ENCODE data around the gene ZZZ3.
"Not testable (repeated sequence)": the region's sequence is repeated elsewhere in the genome, so short reads cannot be mapped to it uniquely, and the experiment has no call there.

ZZZ3 gene

DNA sequence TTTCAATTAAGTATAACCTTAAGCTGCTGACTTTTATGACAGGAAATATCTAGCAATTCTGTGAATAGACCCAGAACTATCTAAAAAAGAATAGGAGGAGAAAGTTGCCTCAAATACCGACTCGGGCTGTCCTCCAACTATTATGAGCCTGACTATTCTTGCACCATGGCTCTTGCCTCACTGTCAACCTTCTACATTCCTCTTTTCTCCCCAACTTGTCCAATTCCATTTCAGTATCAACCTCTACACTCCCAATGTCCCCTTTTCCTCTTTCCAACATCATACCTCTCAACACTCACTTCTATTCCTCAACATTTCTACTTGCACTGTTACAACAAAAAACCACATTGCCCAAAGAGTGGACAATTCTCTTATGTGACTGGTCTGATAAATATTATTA, 2.3 kb downstream of the ZZZ3 start:
- no peak for TF ChIP-seq ZNF274 (IDR thresholded peaks at IDR 0.05; ENCODE audit: low read depth, low read length)
- no peak overlapping the region for H3K4me3 ChIP-seq (ENCODE audit: low read length)

DNA sequence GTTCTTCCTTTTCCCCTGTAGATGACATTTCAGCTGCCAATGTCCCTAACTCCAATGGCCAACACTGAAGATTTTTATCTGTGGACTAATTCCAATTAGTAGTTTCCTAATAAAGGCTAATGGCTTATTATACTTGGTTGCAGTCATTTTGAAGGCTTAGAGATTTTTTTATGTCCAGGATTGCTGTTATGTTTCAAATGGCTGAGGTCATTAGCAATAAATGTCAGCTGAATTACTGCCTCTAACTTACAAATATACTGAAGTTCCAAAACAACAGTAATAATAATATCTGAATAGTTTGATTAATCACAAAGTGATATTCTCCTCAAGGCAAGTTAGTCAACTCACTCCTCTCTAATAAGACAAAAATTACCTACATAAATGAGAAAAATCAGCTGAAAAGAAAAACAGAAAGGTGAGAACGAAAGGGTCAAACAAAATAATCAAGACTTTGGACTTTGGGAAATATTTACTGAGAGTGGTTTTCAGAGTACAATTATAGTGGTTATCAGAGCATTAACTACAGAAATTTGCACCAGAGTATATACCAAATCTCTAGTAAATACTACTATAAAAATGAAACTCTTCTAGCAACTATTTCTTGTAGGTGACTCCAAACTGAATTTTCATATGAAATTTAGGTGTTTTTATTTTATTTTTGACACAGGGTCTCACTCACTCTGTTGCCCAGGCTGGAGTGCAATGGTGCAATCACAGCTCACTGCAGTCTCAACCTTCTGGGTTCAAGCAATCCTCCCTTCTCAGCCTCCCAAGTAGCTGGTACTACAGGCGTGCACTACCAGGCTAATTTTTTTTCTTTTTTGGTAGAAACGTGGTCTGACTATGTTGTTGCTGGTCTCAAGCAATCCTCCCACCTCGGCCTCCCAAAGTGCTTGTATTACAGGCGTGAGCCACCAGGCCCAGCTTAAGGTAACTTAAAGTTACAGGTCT, 3.5 kb downstream of the ZZZ3 start:
- no peak for TF ChIP-seq ZNF274 (IDR thresholded peaks at IDR 0.05; ENCODE audit: low read depth, low read length)
- no peak overlapping the region for H3K4me3 ChIP-seq (ENCODE audit: low read length)

DNA sequence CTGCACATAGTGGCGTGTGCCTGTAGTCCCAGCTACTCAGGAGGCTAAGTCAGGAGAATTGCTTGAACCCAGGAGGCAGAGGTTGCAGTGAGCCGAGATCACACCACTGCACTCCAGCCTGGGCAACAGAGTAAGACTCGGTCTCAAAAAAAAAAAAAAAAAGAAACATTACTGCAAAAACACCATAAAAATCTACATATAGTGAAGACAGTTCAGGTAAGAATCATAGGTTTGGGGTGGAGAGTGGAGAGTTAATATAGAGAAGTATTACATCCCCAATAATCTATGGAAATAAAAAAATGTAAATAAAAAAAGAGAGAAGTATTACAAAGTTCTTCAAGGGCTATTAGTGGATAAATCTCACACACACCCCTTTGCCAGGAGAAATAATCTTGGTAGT, 7.7 kb downstream of the ZZZ3 start:
- H3K4me3 ChIP-seq (ENCODE audit: low read length), result not testable (repeated sequence)

DNA sequence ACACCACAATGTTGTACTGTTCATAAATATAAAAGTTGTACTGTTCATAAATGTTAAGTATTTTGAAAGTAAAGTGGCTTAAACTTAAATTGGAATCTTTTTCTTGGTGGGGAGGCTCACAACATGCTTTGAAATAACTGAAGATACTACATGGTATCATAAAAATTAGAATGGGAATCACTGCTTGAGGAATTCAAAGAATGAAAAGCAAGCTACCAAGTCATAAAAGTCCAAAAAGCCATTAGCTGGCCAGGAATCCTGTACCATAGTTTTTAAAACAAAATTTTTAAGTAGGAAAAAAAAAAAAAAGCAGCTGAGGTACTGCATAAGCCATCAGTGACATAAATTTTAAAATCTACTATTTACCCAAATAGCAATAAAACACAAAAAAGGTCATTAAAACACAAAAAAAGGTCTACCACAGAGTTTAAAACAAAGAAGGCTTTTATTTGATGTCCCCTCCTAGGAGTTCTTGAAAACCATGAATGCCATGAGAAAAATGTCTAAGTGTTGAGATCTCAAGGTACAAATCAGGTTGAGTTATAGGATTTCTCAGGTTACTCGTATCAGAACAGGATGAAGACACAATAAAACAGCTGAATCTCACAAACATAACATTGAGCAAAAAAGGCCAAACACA, 8.6 kb downstream of the ZZZ3 start:
- no peak for TF ChIP-seq ZNF274 (IDR thresholded peaks at IDR 0.05; ENCODE audit: low read depth, low read length)
- no peak overlapping the region for H3K4me3 ChIP-seq (ENCODE audit: low read length)

DNA sequence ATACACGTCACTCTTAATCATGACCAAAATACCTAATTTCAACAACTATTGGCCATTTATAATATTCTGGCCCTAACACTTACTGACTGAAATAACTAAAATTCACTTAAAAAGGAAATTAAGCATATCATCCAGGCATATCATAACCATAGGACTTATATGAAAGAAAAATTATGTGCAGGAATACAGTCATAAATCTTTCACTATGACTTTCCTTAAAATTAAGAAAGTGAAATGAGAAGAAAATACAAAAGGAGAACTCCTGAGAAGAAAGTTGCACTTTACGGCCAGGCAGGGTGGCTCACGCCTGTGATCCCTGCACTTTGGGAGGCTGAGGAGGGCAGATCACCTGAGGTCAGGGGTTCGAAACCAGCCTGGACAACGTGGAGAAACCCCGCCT, 9.4 kb downstream of the ZZZ3 start:
- H3K4me3 ChIP-seq (ENCODE audit: low read length), result no peak overlapping the region
- no peak for TF ChIP-seq ZNF274 (IDR thresholded peaks at IDR 0.05; ENCODE audit: low read depth, low read length)

DNA sequence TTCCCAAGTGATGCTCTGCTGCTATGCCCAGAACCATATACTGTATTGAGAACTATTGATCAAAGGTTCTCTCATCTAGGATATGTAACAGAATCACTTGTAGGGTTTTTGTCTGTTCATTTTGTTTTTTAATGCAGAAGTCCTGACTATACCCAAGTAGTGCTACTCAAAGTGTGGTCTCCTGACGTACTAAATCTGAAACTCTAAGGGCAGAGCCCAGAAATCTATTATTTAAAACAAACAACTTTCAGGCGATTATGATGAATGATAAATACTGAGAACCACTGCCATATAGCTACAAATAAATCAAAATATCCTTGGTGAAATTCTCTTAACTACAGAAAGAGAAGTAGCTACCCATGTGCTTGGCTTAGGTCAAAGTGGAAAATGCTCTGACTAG, 10.1 kb downstream of the ZZZ3 start:
- no peak overlapping the region for H3K4me3 ChIP-seq (ENCODE audit: low read length)
- no peak for TF ChIP-seq ZNF274 (IDR thresholded peaks at IDR 0.05; ENCODE audit: low read depth, low read length)

DNA sequence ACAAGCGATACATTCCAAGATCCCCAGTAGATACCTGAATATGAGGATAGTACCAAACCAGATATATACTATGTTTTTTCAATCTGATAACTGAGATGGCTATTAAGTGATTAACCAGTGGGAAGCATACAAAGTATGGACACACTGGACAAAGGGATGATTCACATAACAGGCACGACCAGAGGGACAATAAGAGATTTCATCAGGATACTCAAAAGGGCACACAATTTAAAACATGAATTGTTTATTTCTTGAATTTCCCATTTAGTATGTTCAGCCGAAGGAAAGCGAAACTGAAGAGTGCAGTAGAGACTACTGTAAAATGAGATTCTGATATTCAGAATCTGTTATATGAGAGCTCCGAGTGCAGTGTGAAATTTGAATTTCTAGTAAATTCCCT, 10.6 kb downstream of the ZZZ3 start:
- no peak for TF ChIP-seq ZNF274 (IDR thresholded peaks at IDR 0.05; ENCODE audit: low read depth, low read length)
- H3K4me3 ChIP-seq (ENCODE audit: low read length), result no peak overlapping the region

DNA sequence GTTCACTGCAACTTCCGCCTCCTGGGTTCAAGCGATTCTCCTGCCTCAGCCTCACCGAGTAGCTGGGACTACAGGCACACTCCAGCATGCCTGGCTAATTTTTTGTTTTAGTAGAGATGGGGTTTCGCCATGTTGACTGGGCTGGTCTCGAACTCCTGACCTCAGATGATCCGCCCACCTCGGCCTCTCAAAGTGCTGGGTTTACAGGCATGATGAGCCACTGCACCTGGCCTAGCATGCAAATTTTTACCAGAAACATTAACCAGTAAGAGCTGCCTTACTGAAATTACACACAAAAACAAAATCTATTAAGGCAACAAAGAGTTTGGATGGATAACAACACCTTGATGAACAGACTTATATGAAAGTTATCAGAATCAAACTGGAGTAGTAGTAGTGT, 12.1 kb downstream of the ZZZ3 start:
- TF ChIP-seq ZNF274 (IDR thresholded peaks at IDR 0.05; ENCODE audit: low read depth, low read length), result no peak
- H3K4me3 ChIP-seq (ENCODE audit: low read length), result no peak overlapping the region

DNA sequence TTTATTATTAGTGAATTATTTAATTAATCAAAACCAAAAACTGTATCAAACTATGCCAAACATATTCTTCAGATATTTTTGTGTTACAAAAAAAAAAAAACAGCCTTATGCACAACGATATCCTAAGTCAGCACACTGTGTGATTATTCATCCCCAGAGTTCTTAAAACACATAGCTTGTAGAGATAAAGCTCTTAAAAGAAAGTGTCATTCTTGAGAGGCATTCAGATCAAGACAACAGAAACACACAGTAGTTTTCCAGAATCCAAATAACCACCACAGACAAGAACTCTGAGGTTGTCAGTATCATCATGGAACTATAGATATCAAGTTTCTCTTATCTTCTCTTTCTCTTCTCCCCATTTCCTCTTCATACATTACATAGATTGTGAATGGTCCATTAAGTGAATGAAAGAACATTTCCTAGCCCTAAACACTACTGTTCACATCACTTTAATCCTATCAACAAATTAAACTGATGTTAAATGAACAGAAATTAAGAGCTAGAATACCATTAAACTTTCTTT, 13.5 kb downstream of the ZZZ3 start:
- no peak overlapping the region for H3K4me3 ChIP-seq (ENCODE audit: low read length)
- no peak for TF ChIP-seq ZNF274 (IDR thresholded peaks at IDR 0.05; ENCODE audit: low read depth, low read length)

DNA sequence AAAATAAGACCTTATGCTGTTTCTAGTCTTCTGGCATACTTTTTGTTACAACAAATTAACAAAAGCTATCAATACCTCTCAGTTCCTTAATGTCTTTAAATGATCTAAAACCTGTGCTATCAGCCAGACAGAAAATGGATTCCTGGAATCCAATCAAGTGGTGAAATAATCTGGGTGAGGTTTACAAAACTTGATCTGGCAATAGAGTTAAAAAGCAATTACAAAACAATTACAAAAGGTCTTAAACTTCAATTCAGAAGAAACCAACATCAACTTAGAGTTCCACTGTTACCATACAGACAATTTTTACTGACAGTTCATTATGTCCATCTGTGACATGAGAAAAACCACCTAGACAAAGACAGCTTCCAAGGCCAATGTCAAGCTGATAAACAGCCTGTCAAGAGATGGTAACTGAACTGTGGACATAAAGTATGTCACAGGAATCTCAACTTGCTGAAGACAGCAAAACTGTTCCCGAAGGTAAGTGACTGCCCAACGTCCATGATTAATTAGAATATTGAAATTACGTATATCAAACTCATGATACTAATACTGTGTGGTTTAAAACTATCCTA, 17.4 kb downstream of the ZZZ3 start:
- TF ChIP-seq ZNF274 (IDR thresholded peaks at IDR 0.05; ENCODE audit: low read depth, low read length), result no peak
- no peak overlapping the region for H3K4me3 ChIP-seq (ENCODE audit: low read length)

DNA sequence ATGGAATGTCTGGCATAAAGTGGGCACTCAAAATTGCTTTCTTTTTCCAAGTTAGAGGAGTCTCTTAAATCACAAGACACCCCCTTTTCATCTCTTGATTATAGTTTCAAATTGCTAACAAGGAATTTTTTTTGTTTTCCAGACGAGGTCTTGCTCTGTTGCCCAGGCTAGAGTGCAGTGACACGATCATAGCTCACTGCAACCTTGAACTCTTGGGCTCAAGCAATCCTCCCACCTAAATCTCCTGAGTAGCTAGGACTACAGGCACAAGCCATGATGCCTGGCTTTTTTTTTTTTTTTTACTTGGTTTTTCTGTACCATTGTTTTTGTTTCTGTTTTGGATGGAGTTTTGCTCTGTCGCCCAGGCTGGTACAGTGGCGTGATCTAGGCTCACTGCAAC, 20.8 kb downstream of the ZZZ3 start:
- no peak for TF ChIP-seq ZNF274 (IDR thresholded peaks at IDR 0.05; ENCODE audit: low read depth, low read length)
- no peak overlapping the region for H3K4me3 ChIP-seq (ENCODE audit: low read length)

DNA sequence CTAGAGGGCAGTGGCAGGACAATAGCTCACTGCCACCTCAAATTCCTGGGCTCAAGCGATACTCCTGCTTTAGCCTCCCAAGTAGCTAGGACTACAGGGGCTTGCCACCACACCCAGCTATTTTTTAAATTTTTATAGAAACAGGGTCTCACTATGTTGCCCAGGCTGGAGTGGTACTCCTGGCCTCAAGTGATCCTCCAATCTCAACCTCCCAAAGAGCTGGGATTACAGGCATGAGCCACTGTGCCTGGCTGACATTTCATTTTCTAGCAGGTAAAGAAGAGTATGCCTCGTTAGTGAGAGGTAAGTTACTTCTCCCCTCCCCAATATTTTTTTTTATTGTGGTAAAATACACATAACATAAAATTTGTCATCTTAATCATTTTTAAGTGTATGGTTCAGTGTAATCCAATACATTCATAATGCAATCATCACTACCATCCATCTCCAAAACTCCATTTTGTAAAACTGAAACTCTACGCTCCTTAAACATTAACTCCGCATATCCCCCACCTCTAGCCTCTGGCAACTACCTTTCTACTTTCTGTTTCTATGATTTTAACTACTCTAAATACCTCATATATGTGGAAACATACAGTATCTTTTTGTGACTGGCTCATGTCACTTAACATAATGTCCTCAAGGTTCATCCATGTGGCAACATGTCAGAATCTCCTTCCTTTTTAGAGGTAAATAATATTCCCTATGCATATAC, 22.4 kb downstream of the ZZZ3 start:
- no peak for TF ChIP-seq ZNF274 (IDR thresholded peaks at IDR 0.05; ENCODE audit: low read depth, low read length)

DNA sequence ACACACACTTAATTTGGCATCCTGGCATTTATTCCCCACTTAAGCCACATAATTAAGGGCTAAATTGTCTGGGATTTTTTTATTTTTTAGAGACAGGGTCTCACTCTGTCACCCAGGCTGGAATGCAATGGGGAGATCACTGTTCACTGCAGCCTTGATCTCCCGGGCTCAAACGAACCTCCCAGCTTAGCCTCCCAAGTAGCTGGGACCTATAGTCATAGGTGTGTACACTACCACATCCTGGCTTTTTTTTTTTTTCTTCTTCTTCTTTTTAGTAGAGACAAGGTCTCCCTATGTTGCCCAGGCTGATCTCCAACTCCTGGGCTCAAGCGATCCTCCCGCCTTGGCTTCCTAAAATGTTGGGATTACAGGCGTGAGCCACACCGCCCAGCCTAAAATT, 24.2 kb downstream of the ZZZ3 start:
- H3K4me3 ChIP-seq (ENCODE audit: low read length), result no peak overlapping the region
- TF ChIP-seq ZNF274 (IDR thresholded peaks at IDR 0.05; ENCODE audit: low read depth, low read length), result no peak

More for the DNA sequence above, 22.4 kb downstream of the ZZZ3 start:
- H3K4me3 ChIP-seq (ENCODE audit: low read length), result no peak overlapping the region

DNA sequence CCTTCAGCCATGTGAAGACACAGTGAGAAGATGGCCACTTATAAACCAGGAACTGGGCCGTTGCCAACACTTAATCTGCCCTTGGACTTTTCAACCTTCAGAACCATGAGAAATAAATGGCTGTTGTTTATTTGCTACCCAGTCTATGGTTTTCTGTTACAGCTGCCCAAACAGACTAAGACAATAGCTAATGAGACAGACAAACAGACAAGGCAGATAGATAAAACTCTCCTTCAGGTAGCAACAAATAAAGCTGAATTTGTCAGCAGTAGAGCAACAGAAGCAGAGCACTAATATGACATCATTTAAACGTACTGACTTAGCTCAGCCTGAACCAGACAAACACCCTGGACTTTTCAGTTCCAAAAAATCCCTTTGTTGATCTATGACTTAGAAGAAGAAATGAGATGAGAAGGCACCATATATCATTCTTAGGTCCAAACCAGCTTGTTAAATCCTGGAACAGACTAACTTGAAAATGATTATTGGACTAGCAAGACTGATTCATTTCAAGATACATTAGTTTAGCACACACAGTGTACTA, 27.0 kb downstream of the ZZZ3 start:
- no peak for TF ChIP-seq ZNF274 (IDR thresholded peaks at IDR 0.05; ENCODE audit: low read depth, low read length)
- H3K4me3 ChIP-seq (ENCODE audit: low read length), result no peak overlapping the region
